ENCODE data around the gene BIN1.

DNA sequence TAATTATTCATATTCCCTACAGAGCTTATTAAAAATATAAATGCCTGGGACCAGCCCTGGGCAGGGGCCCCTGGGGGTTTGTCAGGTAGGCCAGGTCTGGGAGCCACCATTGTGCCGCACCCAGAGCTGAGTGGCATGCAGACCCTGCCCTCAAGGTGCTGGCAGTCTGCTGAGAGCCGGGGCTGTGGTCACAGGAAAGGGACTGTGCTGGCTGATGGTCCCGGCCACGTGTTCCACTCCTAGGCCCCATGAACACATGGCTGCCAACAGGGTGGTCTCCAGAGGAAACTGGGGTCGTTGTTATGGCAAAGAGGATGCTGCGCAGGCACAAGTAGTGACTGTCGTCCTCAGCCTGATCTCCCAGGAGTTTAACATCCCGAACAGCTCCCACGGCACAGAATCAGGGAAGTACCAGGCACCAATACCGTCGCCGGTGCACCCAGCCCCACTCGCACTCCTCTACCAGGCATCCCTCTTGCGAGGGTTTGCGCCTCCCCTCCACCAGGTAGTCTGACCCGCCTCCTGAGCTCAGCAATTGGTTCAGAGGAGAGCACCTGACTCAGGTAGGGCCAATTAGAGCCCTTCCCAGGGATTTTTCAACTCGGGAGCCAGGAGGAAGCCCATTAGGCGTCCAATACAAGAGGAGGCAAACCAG, 39.2 kb upstream of the BIN1 start:
- TF ChIP-seq POLR2A (IDR thresholded peaks at IDR 0.05; ENCODE audit: low read depth, low read length) = no peak
- no peak for TF ChIP-seq POLR2AphosphoS5 (IDR thresholded peaks at IDR 0.05; ENCODE audit: low read depth, low read length)
- TF ChIP-seq TAF1 (IDR thresholded peaks at IDR 0.05; ENCODE audit: low read depth, low read length) = no peak
- no peak for TF ChIP-seq SPI1 (IDR thresholded peaks at IDR 0.05; ENCODE audit: low read depth, low read length)

Data from GM12891 (cell line).